ENCODE measurements around the gene TTYH1. TPM values are rescaled to one million over a fixed set of nuclear protein-coding genes. Genes with fewer than 3 reads are reported as not detected.
A peak's percentile ranks its signal among the peaks of the same experiment; 100 is the strongest.

Gene TTYH1
- total RNA-seq, 1 donor from 2014 or later, result not detected

GRCh38 chr19:54414156-54414555 lies 1.1 kb upstream of the TTYH1 start:
- DNase-seq (ENCODE audit: low read depth) (no peak), FAIRE-seq (peak; percentile 7)
- no peak overlapping the region for H3K4me3 ChIP-seq (ENCODE audit: low read depth, low read length)
- no peaks in the 10 kb centered on the region for H3K36me3 ChIP-seq (ENCODE audit: control insufficient read depth, insufficient read depth, low read length)
- no peak for TF ChIP-seq CTCF (IDR thresholded peaks at IDR 0.05; ENCODE audit: insufficient read depth, low read length, severe bottlenecking)
- peaks cover 13% of the 10 kb centered on the region for H3K27me3 ChIP-seq (ENCODE audit: control insufficient read depth, insufficient read depth, low read length)

- no peaks in the 10 kb centered on the region for H3K36me3 ChIP-seq (ENCODE audit: control insufficient read depth, insufficient read depth, low read length)
- H3K4me3 ChIP-seq (ENCODE audit: low read depth, low read length), result no peak overlapping the region
- FAIRE-seq (no peak), DNase-seq (ENCODE audit: low read depth) (no peak)
- H3K27me3 ChIP-seq (ENCODE audit: control insufficient read depth, insufficient read depth, low read length), result peaks cover 16% of the 10 kb centered on the region
- TF ChIP-seq CTCF (IDR thresholded peaks at IDR 0.05; ENCODE audit: insufficient read depth, low read length, severe bottlenecking), result no peak
These were observed 823 bp downstream of the TTYH1 start for GRCh38 chr19:54415901-54416673.

GRCh38 chr19:54416695-54417491 lies 1.6 kb downstream of the TTYH1 start:
- peak; percentile 47 for FAIRE-seq

GRCh38 chr19:54418030-54418929 lies 3.0 kb downstream of the TTYH1 start:
- no peak for TF ChIP-seq CTCF (IDR thresholded peaks at IDR 0.05; ENCODE audit: insufficient read depth, low read length, severe bottlenecking)
- Histone ChIP-seq H3K36me3 (ENCODE audit: control insufficient read depth, insufficient read depth, low read length) (no peaks in the 10 kb centered on the region), H3K4me3 (ENCODE audit: low read depth, low read length) (no peak overlapping the region), H3K27me3 (ENCODE audit: control insufficient read depth, insufficient read depth, low read length) (peaks cover 16% of the 10 kb centered on the region)
- DNase-seq (ENCODE audit: low read depth), result no peak
- FAIRE-seq, result no peak

More at GRCh38 chr19:54416695-54417491, 1.6 kb downstream of the TTYH1 start:
- H3K4me3 ChIP-seq (ENCODE audit: low read depth, low read length), result no peak overlapping the region
- H3K36me3 ChIP-seq (ENCODE audit: control insufficient read depth, insufficient read depth, low read length), result no peaks in the 10 kb centered on the region
- DNase-seq (ENCODE audit: low read depth), result no peak
- TF ChIP-seq CTCF (IDR thresholded peaks at IDR 0.05; ENCODE audit: insufficient read depth, low read length, severe bottlenecking), result no peak
- H3K27me3 ChIP-seq (ENCODE audit: control insufficient read depth, insufficient read depth, low read length), result peaks cover 16% of the 10 kb centered on the region

- TF ChIP-seq CTCF (IDR thresholded peaks at IDR 0.05; ENCODE audit: insufficient read depth, low read length, severe bottlenecking), result no peak
- Histone ChIP-seq H3K36me3 (ENCODE audit: control insufficient read depth, insufficient read depth, low read length) (no peaks in the 10 kb centered on the region), H3K27me3 (ENCODE audit: control insufficient read depth, insufficient read depth, low read length) (peaks cover 16% of the 10 kb centered on the region), H3K4me3 (ENCODE audit: low read depth, low read length) (no peak overlapping the region)
- FAIRE-seq (no peak), DNase-seq (ENCODE audit: low read depth) (no peak)
These were observed 3.9 kb downstream of the TTYH1 start for GRCh38 chr19:54418930-54419800.
